PC-9 (cell line): Measurements from ENCODE around the gene MED13L. TPM values are rescaled to one million over a fixed set of nuclear protein-coding genes. Genes with fewer than 3 reads are reported as not detected.

Source experiments
- BruUV-seq: library from RNA; stranded (reverse); fragments of 400-500 nt; replicated peaks from 2 replicates; lab custom pipeline; 2021; lab: Mats Ljungman, UMichigan
- CTCF ChIA-PET: fragments of 300-600 bp; sonication (Branson Sonifier 250); formaldehyde crosslinking; loops from one replicate; lab custom pipeline; 2022; ENCODE audit warnings: antibody characterized with exemption; lab: Charles Lee
- POLR2A ChIA-PET: fragments of 300-600 bp; sonication (Branson Sonifier 250); formaldehyde crosslinking; loops from one replicate; lab custom pipeline; 2022; ENCODE audit warnings: antibody characterized with exemption; ENCODE audit not compliant: unreplicated experiment; lab: Charles Lee
- DNase-seq, 2 experiments: peaks; one replicate each; pipeline versions ENCODE4 v3.0.0 to v3.0.0-alpha.2; 2015 to 2022; ENCODE audit warnings: mixed read lengths in 1 of 2
- H2AFZ ChIP-seq: fragments of 200-600 bp; sonication (generic); 2 replicates; pipeline ENCODE4 v1.8.1; 2017; ENCODE audit warnings: antibody characterized with exemption
- H3F3A ChIP-seq: fragments of 200-600 bp; sonication (generic); 2 replicates; pipeline ENCODE4 v1.8.1; 2017; ENCODE audit warnings: antibody characterized with exemption, mild to moderate bottlenecking, low read depth; ENCODE audit not compliant: insufficient read depth
- H3K27ac ChIP-seq: fragments of 200-600 bp; sonication (generic); 2 replicates; pipeline ENCODE4 v1.6.1; 2016; ENCODE audit warnings: mixed run types
- H3K27me3 ChIP-seq: fragments of 200-600 bp; sonication (generic); 2 replicates; pipeline ENCODE4 v1.6.1; 2016; ENCODE audit warnings: low read depth, mixed run types; ENCODE audit not compliant: insufficient read depth
- H3K36me3 ChIP-seq: fragments of 200-600 bp; sonication (generic); 2 replicates; pipeline ENCODE4 v1.6.1; 2016; ENCODE audit warnings: low read depth, mixed run types
- H3K4me1 ChIP-seq: fragments of 200-600 bp; sonication (generic); replicated peaks from 2 replicates; pipeline ENCODE4 v1.6.1; 2016; ENCODE audit warnings: mixed run types; ENCODE audit not compliant: insufficient read depth
- H3K4me2 ChIP-seq: fragments of 200-600 bp; sonication (generic); 2 replicates; pipeline ENCODE4 v1.6.1; 2017; ENCODE audit warnings: mixed run types
- H3K4me3 ChIP-seq: fragments of 200-600 bp; sonication (generic); 2 replicates; pipeline ENCODE4 v1.6.1; 2016; ENCODE audit warnings: mixed run types
- H3K79me2 ChIP-seq: fragments of 200-600 bp; sonication (generic); 2 replicates; pipeline ENCODE4 v1.6.1; 2017; ENCODE audit warnings: low read depth, mixed run types
- H3K9me2 ChIP-seq: fragments of 200-600 bp; sonication (generic); 2 replicates; pipeline ENCODE4 v1.8.1; 2017; ENCODE audit warnings: mild to moderate bottlenecking; ENCODE audit not compliant: insufficient read depth
- H3K9me3 ChIP-seq: fragments of 200-600 bp; sonication (generic); 2 replicates; pipeline ENCODE4 v1.8.1; 2016; ENCODE audit warnings: low read depth; ENCODE audit not compliant: insufficient read depth
- H4K20me1 ChIP-seq: fragments of 200-600 bp; sonication (generic); 2 replicates; pipeline ENCODE4 v1.8.1; 2017; ENCODE audit not compliant: insufficient read depth
- CTCF ChIP-seq: fragments of 200-600 bp; sonication (generic); conservative IDR thresholded peaks from 2 replicates; pipeline ENCODE4 v1.6.1; 2017; ENCODE audit warnings: mixed run types, antibody characterized with exemption, mild to moderate bottlenecking, moderate library complexity
- EZH2 ChIP-seq: fragments of 200-600 bp; sonication (generic); IDR thresholded peaks from 2 replicates; pipeline ENCODE4 v1.8.0; 2017; ENCODE audit warnings: antibody characterized with exemption, low read depth
- intact Hi-C: fragments of 100-400 bp; cut with micrococcal nuclease; formaldehyde crosslinking; loops from one replicate; pipeline ENCODE4 v1.10.0; 2022; ENCODE audit not compliant: unreplicated experiment
- total RNA-seq: library from RNA; stranded (reverse); gene quantifications from 2 replicates; pipeline ENCODE4 v1.2.3, GENCODE V29; 2021

MED13L gene
- total RNA-seq, 1 experiment from 2014 or later: 89.5 TPM

- Histone ChIP-seq H4K20me1 (peaks cover 27% of the 10 kb centered on the region), H3K36me3 (no peaks in the 10 kb centered on the region), H3K4me3 (no peak overlapping the region), H3K9me3 (no peaks in the 10 kb centered on the region), H3K4me2 (no peak overlapping the region), H2AFZ (no peak overlapping the region), H3K9me2 (no peaks in the 10 kb centered on the region), H3F3A (0 out of 2 replicates have a peak, but pooled peaks cover 4% of the 10 kb centered on the region), H3K27me3 (no peaks in the 10 kb centered on the region), H3K79me2 (peaks cover 67% of the 10 kb centered on the region), H3K27ac (no peak overlapping the region), H3K4me1 (no peaks in the 10 kb centered on the region)
- CTCF ChIA-PET: no interaction called here
- no peak for DNase-seq
- TF ChIP-seq EZH2 (no peak), CTCF (no peak)
- POLR2A ChIA-PET: no interaction called here
- intact Hi-C loops: no loop called here
- BruUV-seq: no TSS peak
Observed at GRCh38 chr12:116059904-116060303, 217.6 kb downstream of the MED13L start.

- Histone ChIP-seq H3K36me3 (no peaks in the 10 kb centered on the region), H3K4me1 (peaks cover 12% of the 10 kb centered on the region), H2AFZ (no peak overlapping the region), H3K27me3 (no peaks in the 10 kb centered on the region), H4K20me1 (peaks cover 40% of the 10 kb centered on the region), H3K9me2 (no peaks in the 10 kb centered on the region), H3K9me3 (no peaks in the 10 kb centered on the region), H3K4me3 (no peak overlapping the region), H3K79me2 (peaks cover 67% of the 10 kb centered on the region), H3K4me2 (no peak overlapping the region), H3K27ac (no peak overlapping the region), H3F3A (peaks cover 17% of the 10 kb centered on the region; the same call in 1 of the 2 replicates)
- intact Hi-C loops: no loop called here
- no peak for TF ChIP-seq CTCF
- TF ChIP-seq EZH2: no peak
- CTCF ChIA-PET: no interaction called here
- POLR2A ChIA-PET: no interaction called here
- DNase-seq: no peak
- no TSS peak for BruUV-seq
Observed at GRCh38 chr12:116058574-116058973, 218.9 kb downstream of the MED13L start.

- H3K4me2 ChIP-seq: no peak overlapping the region
- no peaks in the 10 kb centered on the region for H3K9me3 ChIP-seq
- H3K9me2 ChIP-seq: no peaks in the 10 kb centered on the region
- no peak overlapping the region for H3K4me3 ChIP-seq
- no peaks in the 10 kb centered on the region for H3K36me3 ChIP-seq
- no peaks in the 10 kb centered on the region for H3K27me3 ChIP-seq
- intact Hi-C loops: no loop called here
- no TSS peak for BruUV-seq
- ChIA-PET CTCF (interaction anchor here (0.5 kb wide), 1 partner anchor 1142 kb away, joined by 3 read pairs; no protein-coding TSS in a partner anchor), POLR2A (no interaction called here)
- H3K27ac ChIP-seq: no peak overlapping the region
- no peak overlapping the region for H2AFZ ChIP-seq
- peaks cover 46% of the 10 kb centered on the region for H4K20me1 ChIP-seq
- no peak for TF ChIP-seq CTCF
- no peak for TF ChIP-seq EZH2
- H3K79me2 ChIP-seq: peaks cover 66% of the 10 kb centered on the region
- DNase-seq: no peak
- H3K4me1 ChIP-seq: peaks cover 19% of the 10 kb centered on the region
- H3F3A ChIP-seq: peaks cover 24% of the 10 kb centered on the region; the same call in 1 of the 2 replicates
Observed at GRCh38 chr12:116057356-116057755, 220.1 kb downstream of the MED13L start.
